ENCODE measurements around the gene DTWD2. TPM values are rescaled to one million over a fixed set of nuclear protein-coding genes. Genes with fewer than 3 reads are reported as not detected.
"Not testable (repeated sequence)": the region's sequence is repeated elsewhere in the genome, so short reads cannot be mapped to it uniquely, and the experiment has no call there.

DTWD2 gene
- total RNA-seq, 4 donors from 2014 or later: 1.5 to 42.1 (median 15.9) TPM

DNA sequence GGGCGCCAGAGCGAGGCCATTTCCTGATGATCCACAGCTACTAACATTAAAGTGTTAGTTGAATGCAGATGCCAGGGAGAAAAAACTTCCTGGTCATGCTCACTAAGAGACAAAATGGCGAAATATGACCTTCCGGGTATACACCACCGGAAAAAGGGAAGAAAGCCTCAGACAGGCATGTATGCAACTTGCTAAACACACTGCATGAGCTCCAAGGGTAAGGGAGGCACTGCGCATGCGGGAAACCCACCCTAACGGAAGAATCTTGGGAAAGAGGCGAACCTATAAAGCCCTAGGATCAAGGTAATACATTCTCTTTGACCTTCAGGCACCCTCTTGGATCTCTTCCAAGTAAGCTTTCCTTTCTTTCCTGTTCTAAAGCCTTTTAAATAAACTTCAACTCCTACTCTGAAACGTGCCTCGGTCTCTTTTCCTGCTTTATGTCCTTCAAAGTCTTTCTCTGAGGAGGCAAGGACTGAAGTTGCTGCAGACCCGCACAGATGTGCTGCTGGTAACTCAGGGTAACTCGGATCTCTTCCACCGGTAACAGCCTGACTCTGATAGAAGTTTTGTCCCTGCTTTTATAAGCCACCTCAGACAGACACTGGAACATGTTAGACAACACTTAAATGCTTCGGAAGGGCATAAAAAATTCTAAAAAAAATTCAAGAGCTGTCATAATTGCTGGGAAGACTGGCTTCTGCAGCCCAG lies 64.9 kb downstream of the DTWD2 start:
- no peak for TF ChIP-seq POLR2A (IDR thresholded peaks at IDR 0.05)
- TF ChIP-seq, protein P1, sequence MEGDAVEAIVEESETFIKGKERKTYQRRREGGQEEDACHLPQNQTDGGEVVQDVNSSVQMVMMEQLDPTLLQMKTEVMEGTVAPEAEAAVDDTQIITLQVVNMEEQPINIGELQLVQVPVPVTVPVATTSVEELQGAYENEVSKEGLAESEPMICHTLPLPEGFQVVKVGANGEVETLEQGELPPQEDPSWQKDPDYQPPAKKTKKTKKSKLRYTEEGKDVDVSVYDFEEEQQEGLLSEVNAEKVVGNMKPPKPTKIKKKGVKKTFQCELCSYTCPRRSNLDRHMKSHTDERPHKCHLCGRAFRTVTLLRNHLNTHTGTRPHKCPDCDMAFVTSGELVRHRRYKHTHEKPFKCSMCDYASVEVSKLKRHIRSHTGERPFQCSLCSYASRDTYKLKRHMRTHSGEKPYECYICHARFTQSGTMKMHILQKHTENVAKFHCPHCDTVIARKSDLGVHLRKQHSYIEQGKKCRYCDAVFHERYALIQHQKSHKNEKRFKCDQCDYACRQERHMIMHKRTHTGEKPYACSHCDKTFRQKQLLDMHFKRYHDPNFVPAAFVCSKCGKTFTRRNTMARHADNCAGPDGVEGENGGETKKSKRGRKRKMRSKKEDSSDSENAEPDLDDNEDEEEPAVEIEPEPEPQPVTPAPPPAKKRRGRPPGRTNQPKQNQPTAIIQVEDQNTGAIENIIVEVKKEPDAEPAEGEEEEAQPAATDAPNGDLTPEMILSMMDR (IDR thresholded peaks at IDR 0.05): no peak
- Histone ChIP-seq H3K27ac (no peak overlapping the region), H3K27me3 (no peaks in the 10 kb centered on the region), H3K4me3 (no peak overlapping the region), H3K4me1 (no peaks in the 10 kb centered on the region), H3K36me3 (peaks cover 0 to 2% of the 10 kb centered on the region in 2 donors), H3K9me3 (no peaks in the 10 kb centered on the region)
- no peak for DNase-seq
- intact Hi-C loops (cut with DNase I; ENCODE audit: low total_unique reads): no loop called here

GRCh38 chr5:118921866-118922265 lies 66.5 kb downstream of the DTWD2 start:
- no peaks in the 10 kb centered on the region for H3K9me3 ChIP-seq
- no peak overlapping the region for H3K27ac ChIP-seq
- intact Hi-C loops (cut with DNase I; ENCODE audit: low total_unique reads): no loop called here
- no peaks in the 10 kb centered on the region for H3K4me1 ChIP-seq
- H3K36me3 ChIP-seq: no peaks in the 10 kb centered on the region
- no peak overlapping the region for H3K4me3 ChIP-seq
- no peak for DNase-seq
- TF ChIP-seq, protein P1 (IDR thresholded peaks at IDR 0.05): no peak
- no peak for TF ChIP-seq POLR2A (IDR thresholded peaks at IDR 0.05)
- no peaks in the 10 kb centered on the region for H3K27me3 ChIP-seq

- no peak overlapping the region for H3K27ac ChIP-seq
- no peaks in the 10 kb centered on the region for H3K36me3 ChIP-seq
- no peaks in the 10 kb centered on the region for H3K4me1 ChIP-seq
- no peak overlapping the region for H3K4me3 ChIP-seq
- no peaks in the 10 kb centered on the region for H3K9me3 ChIP-seq
- no peaks in the 10 kb centered on the region for H3K27me3 ChIP-seq
- no peak for DNase-seq
- intact Hi-C loops (cut with DNase I; ENCODE audit: low total_unique reads): no loop called here
- no peak for TF ChIP-seq POLR2A (IDR thresholded peaks at IDR 0.05)
- TF ChIP-seq, protein P1 (IDR thresholded peaks at IDR 0.05): no peak
These were observed 69.3 kb downstream of the DTWD2 start for GRCh38 chr5:118919016-118919415.

DNA sequence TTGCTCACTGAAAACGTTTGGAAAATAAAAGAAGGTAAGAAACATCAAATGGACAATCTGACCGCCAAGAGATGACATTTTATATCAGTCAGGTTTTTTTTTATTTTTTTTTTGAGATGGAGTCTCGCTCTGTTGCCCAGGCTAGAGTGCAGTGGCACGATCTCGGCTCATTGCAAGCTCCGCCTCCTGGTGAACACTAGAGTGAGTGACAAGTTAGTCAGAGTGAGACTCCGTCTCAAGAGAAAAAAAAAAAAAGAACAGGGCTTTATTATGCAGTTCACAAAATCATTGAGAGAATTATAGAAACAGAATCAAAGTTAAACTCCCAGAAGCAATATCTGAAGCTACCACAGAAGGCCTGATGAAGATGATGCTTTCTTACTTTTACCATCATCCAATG lies 70.1 kb downstream of the DTWD2 start:
- no peak overlapping the region for H3K4me3 ChIP-seq
- no peaks in the 10 kb centered on the region for H3K27me3 ChIP-seq
- intact Hi-C loops (cut with DNase I; ENCODE audit: low total_unique reads): no loop called here
- H3K4me1 ChIP-seq: no peaks in the 10 kb centered on the region
- no peak overlapping the region for H3K27ac ChIP-seq
- no peak for TF ChIP-seq POLR2A (IDR thresholded peaks at IDR 0.05)
- TF ChIP-seq, protein P1 (IDR thresholded peaks at IDR 0.05): no peak
- H3K9me3 ChIP-seq: no peaks in the 10 kb centered on the region
- H3K36me3 ChIP-seq: no peaks in the 10 kb centered on the region
- DNase-seq: no peak

GRCh38 chr5:118907536-118907935 lies 80.8 kb downstream of the DTWD2 start:
- H3K27me3 ChIP-seq; H3K9me3 ChIP-seq; intact Hi-C loops (cut with DNase I; ENCODE audit: low total_unique reads); H3K27ac ChIP-seq; DNase-seq; H3K36me3 ChIP-seq; H3K4me1 ChIP-seq; H3K4me3 ChIP-seq: not testable (repeated sequence)

GRCh38 chr5:118906947-118907346 lies 81.4 kb downstream of the DTWD2 start:
- Histone ChIP-seq H3K4me1 (no peaks in the 10 kb centered on the region), H3K9me3 (no peaks in the 10 kb centered on the region), H3K27me3 (no peaks in the 10 kb centered on the region), H3K36me3 (no peaks in the 10 kb centered on the region), H3K4me3 (no peak overlapping the region), H3K27ac (no peak overlapping the region)
- DNase-seq: no peak
- TF ChIP-seq, protein P1 (IDR thresholded peaks at IDR 0.05): no peak
- no peak for TF ChIP-seq POLR2A (IDR thresholded peaks at IDR 0.05)
- intact Hi-C loops (cut with DNase I; ENCODE audit: low total_unique reads): no loop called here

Measured in uterus (tissue), 4 donors.